ENCODE measurements around the gene CENPP. TPM values are rescaled to one million over a fixed set of nuclear protein-coding genes. Genes with fewer than 3 reads are reported as not detected.
A peak's percentile ranks its signal among the peaks of the same experiment; 100 is the strongest.

The CENPP gene
- total RNA-seq, 1 experiment from 2014 or later: 4.2 TPM

- H3K9me3 Mint-ChIP-seq (ENCODE audit: unreplicated experiment): no peaks in the 10 kb centered on the region
- ChIA-PET POLR2A (interaction anchor here (0.8 to 5.0 kb wide), 13 partner anchors 9 to 346 kb away, joined by 3 to 64 read pairs (median 12); partner anchors contain the start of gene IPPK), CTCF (interaction anchor here (0.6 to 0.9 kb wide), 4 partner anchors 184 to 467 kb away, joined by 3 to 4 read pairs (median 4); no protein-coding TSS in a partner anchor)
- H3K27me3 Mint-ChIP-seq (ENCODE audit: insufficient read depth, unreplicated experiment): no peaks in the 10 kb centered on the region
- intact Hi-C loops (cut with micrococcal nuclease): no loop called here
- BruUV-seq (replicated peaks): no TSS peak
- H3K36me3 Mint-ChIP-seq (ENCODE audit: insufficient read depth, unreplicated experiment): peaks cover 42% of the 10 kb centered on the region
- TF ChIP-seq, protein P1, sequence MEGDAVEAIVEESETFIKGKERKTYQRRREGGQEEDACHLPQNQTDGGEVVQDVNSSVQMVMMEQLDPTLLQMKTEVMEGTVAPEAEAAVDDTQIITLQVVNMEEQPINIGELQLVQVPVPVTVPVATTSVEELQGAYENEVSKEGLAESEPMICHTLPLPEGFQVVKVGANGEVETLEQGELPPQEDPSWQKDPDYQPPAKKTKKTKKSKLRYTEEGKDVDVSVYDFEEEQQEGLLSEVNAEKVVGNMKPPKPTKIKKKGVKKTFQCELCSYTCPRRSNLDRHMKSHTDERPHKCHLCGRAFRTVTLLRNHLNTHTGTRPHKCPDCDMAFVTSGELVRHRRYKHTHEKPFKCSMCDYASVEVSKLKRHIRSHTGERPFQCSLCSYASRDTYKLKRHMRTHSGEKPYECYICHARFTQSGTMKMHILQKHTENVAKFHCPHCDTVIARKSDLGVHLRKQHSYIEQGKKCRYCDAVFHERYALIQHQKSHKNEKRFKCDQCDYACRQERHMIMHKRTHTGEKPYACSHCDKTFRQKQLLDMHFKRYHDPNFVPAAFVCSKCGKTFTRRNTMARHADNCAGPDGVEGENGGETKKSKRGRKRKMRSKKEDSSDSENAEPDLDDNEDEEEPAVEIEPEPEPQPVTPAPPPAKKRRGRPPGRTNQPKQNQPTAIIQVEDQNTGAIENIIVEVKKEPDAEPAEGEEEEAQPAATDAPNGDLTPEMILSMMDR (IDR thresholded peaks at IDR 0.05; ENCODE audit: unreplicated experiment): no peak
- peak overlapping the region; percentile 97 for H3K4me3 Mint-ChIP-seq (ENCODE audit: unreplicated experiment)
- DNase-seq (ENCODE audit: unreplicated experiment): no peak
- peaks cover 26% of the 10 kb centered on the region for H3K4me1 Mint-ChIP-seq (ENCODE audit: insufficient read depth, unreplicated experiment)
- H3K27ac Mint-ChIP-seq (ENCODE audit: low read depth, unreplicated experiment): peak overlapping the region; percentile 98
Observed at GRCh38 chr9:92324431-92324830, 1.3 kb upstream of the CENPP start.

DNA sequence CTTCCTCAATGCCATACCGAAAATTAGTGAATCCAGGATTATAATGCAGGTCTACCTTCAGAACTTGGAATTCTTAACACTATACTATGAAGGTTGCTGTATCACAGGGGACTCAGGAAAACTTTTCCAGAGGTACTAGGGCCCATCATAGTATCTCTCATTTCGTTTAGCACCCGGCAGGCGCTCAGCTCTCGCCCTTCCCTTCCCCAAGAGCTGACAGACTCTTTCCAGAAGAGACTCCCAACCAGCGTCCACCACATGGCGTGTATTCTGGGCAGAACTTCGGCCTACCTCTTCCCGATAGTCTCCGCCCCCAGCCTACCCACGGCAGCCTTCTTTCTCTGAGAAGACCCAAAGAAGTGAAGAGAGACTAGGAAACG lies 874 bp upstream of the CENPP start:
- intact Hi-C loops (cut with micrococcal nuclease): loop anchor here (1.0 to 5.0 kb wide), 2 partner anchors 32 to 182 kb away; partner anchors contain the start of gene IARS1
- no peaks in the 10 kb centered on the region for H3K9me3 Mint-ChIP-seq (ENCODE audit: unreplicated experiment)
- H3K27ac Mint-ChIP-seq (ENCODE audit: low read depth, unreplicated experiment): peak overlapping the region; percentile 98
- H3K4me3 Mint-ChIP-seq (ENCODE audit: unreplicated experiment): peak overlapping the region; percentile 97
- TF ChIP-seq, protein P1 (IDR thresholded peaks at IDR 0.05; ENCODE audit: unreplicated experiment): no peak
- peaks cover 26% of the 10 kb centered on the region for H3K4me1 Mint-ChIP-seq (ENCODE audit: insufficient read depth, unreplicated experiment)
- ChIA-PET CTCF (interaction anchor here (0.6 to 1.9 kb wide), 3 partner anchors 114 to 466 kb away, joined by 3 to 7 read pairs (median 4); no protein-coding TSS in a partner anchor), POLR2A (interaction anchor here (0.8 to 5.0 kb wide), 19 partner anchors 9 to 466 kb away, joined by 3 to 64 read pairs (median 4); partner anchors contain the start of genes IPPK and SPTLC1)
- TSS peak; percentile 75 for BruUV-seq (replicated peaks)
- DNase-seq (ENCODE audit: unreplicated experiment): no peak
- H3K36me3 Mint-ChIP-seq (ENCODE audit: insufficient read depth, unreplicated experiment): peaks cover 41% of the 10 kb centered on the region
- no peaks in the 10 kb centered on the region for H3K27me3 Mint-ChIP-seq (ENCODE audit: insufficient read depth, unreplicated experiment)

DNA sequence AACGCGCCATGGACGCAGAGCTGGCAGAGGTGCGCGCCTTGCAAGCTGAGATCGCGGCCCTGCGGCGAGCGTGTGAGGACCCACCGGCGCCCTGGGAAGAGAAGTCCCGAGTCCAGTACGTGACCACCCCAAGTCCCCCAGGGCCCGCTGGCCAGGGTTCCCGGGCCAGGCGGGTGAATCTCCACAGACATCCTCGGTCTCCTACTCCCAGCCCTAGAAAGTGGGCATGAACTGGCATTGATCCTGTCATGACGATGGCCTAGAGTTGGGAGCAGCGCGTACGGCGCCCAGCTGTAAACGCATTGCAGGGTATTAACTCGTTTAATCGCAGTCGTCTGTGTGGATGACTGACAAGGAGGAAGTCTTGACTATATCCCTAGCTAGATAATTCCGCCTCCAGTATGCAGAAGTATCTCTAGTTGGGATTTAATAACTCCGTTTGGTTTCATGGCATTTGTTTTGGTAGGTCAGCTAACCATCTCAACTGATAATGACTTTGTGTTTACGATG lies 293 bp downstream of the CENPP start:
- ChIA-PET POLR2A (interaction anchor here (0.6 to 5.0 kb wide), 31 partner anchors 10 to 464 kb away, joined by 3 to 64 read pairs (median 4); partner anchors contain the start of genes BICD2, IPPK and SPTLC1), CTCF (interaction anchor here (0.6 to 5.9 kb wide), 12 partner anchors 18 to 1411 kb away, joined by 3 to 46 read pairs (median 4); no protein-coding TSS in a partner anchor)
- BruUV-seq (replicated peaks): no TSS peak
- Mint-ChIP-seq H3K9me3 (ENCODE audit: unreplicated experiment) (no peaks in the 10 kb centered on the region), H3K36me3 (ENCODE audit: insufficient read depth, unreplicated experiment) (peaks cover 29% of the 10 kb centered on the region), H3K4me3 (ENCODE audit: unreplicated experiment) (peak overlapping the region; percentile 97), H3K27ac (ENCODE audit: low read depth, unreplicated experiment) (peak overlapping the region; percentile 98), H3K4me1 (ENCODE audit: insufficient read depth, unreplicated experiment) (peaks cover 26% of the 10 kb centered on the region), H3K27me3 (ENCODE audit: insufficient read depth, unreplicated experiment) (no peaks in the 10 kb centered on the region)
- TF ChIP-seq, protein P1 (IDR thresholded peaks at IDR 0.05; ENCODE audit: unreplicated experiment): no peak
- no peak for DNase-seq (ENCODE audit: unreplicated experiment)
- intact Hi-C loops (cut with micrococcal nuclease): loop anchor here (1.0 to 5.0 kb wide), 2 partner anchors 33 to 181 kb away; partner anchors contain the start of gene IARS1

GRCh38 chr9:92327283-92327850 lies 1.6 kb downstream of the CENPP start:
- Mint-ChIP-seq H3K4me3 (ENCODE audit: unreplicated experiment) (peak overlapping the region; percentile 97), H3K27me3 (ENCODE audit: insufficient read depth, unreplicated experiment) (no peaks in the 10 kb centered on the region), H3K4me1 (ENCODE audit: insufficient read depth, unreplicated experiment) (peaks cover 26% of the 10 kb centered on the region), H3K27ac (ENCODE audit: low read depth, unreplicated experiment) (peak overlapping the region; percentile 98), H3K9me3 (ENCODE audit: unreplicated experiment) (no peaks in the 10 kb centered on the region), H3K36me3 (ENCODE audit: insufficient read depth, unreplicated experiment) (peaks cover 19% of the 10 kb centered on the region)
- no peak for DNase-seq (ENCODE audit: unreplicated experiment)
- BruUV-seq (replicated peaks): no TSS peak
- POLR2A ChIA-PET: interaction anchor here (0.6 to 5.0 kb wide), 9 partner anchors 8 to 343 kb away, joined by 3 to 64 read pairs (median 11); partner anchors contain the start of gene IPPK
- CTCF ChIA-PET: interaction anchor here (0.6 to 5.9 kb wide), 7 partner anchors 7 to 464 kb away, joined by 3 to 46 read pairs (median 5); no protein-coding TSS in a partner anchor
- intact Hi-C loops (cut with micrococcal nuclease): loop anchor here (5.0 kb wide), 1 partner anchor 180 kb away; no protein-coding TSS in a partner anchor
- TF ChIP-seq, protein P1 (IDR thresholded peaks at IDR 0.05; ENCODE audit: unreplicated experiment): no peak

Measured in MCF 10A (cell line).